ENCODE data around the gene HTR2A.
A peak's percentile ranks its signal among the peaks of the same experiment; 100 is the strongest.

The HTR2A gene

GRCh38 chr13:46860722-46861121 lies 36.1 kb downstream of the HTR2A start:
- TF ChIP-seq CTCF (IDR thresholded peaks at IDR 0.05; ENCODE audit: low read depth, low read length, missing control alignments) = no peak
- H3K4me3 ChIP-seq (ENCODE audit: low read depth, low read length) = no peak overlapping the region
- DNase-seq (ENCODE audit: low read depth) = no peak

- no peak for TF ChIP-seq CTCF (IDR thresholded peaks at IDR 0.05; ENCODE audit: low read depth, low read length, missing control alignments)
- DNase-seq (ENCODE audit: low read depth) = no peak
- no peak overlapping the region for H3K4me3 ChIP-seq (ENCODE audit: low read depth, low read length)
Observed at GRCh38 chr13:46858776-46859175, 38.1 kb downstream of the HTR2A start.

GRCh38 chr13:46858163-46858562 lies 38.7 kb downstream of the HTR2A start:
- TF ChIP-seq CTCF (IDR thresholded peaks at IDR 0.05; ENCODE audit: low read depth, low read length, missing control alignments) = no peak

GRCh38 chr13:46855664-46856063 lies 41.2 kb downstream of the HTR2A start:
- no peak for DNase-seq (ENCODE audit: low read depth)
- no peak for TF ChIP-seq CTCF (IDR thresholded peaks at IDR 0.05; ENCODE audit: low read depth, low read length, missing control alignments)
- H3K4me3 ChIP-seq (ENCODE audit: low read depth, low read length) = no peak overlapping the region

More at GRCh38 chr13:46858163-46858562, 38.7 kb downstream of the HTR2A start:
- no peak overlapping the region for H3K4me3 ChIP-seq (ENCODE audit: low read depth, low read length)
- DNase-seq (ENCODE audit: low read depth) = no peak

GRCh38 chr13:46855166-46855565 lies 41.7 kb downstream of the HTR2A start:
- no peak for TF ChIP-seq CTCF (IDR thresholded peaks at IDR 0.05; ENCODE audit: low read depth, low read length, missing control alignments)
- DNase-seq (ENCODE audit: low read depth) = peak; percentile 46
- no peak overlapping the region for H3K4me3 ChIP-seq (ENCODE audit: low read depth, low read length)

- H3K4me3 ChIP-seq (ENCODE audit: low read depth, low read length) = no peak overlapping the region
- DNase-seq (ENCODE audit: low read depth) = no peak
- no peak for TF ChIP-seq CTCF (IDR thresholded peaks at IDR 0.05; ENCODE audit: low read depth, low read length, missing control alignments)
Observed at GRCh38 chr13:46852168-46852567, 44.7 kb downstream of the HTR2A start.

GRCh38 chr13:46850214-46850613 lies 46.6 kb downstream of the HTR2A start:
- no peak for TF ChIP-seq CTCF (IDR thresholded peaks at IDR 0.05; ENCODE audit: low read depth, low read length, missing control alignments)
- peak; percentile 43 for DNase-seq (ENCODE audit: low read depth)
- no peak overlapping the region for H3K4me3 ChIP-seq (ENCODE audit: low read depth, low read length)

Measured in GM12864 (cell line).